ENCODE results near the gene PTPA.

GRCh38 chr9:129124506-129125069 is 13.4 kb downstream of the PTPA start:
- no peak for TF ChIP-seq CTCF (IDR thresholded peaks at IDR 0.05; ENCODE audit: low read length)
- no peak for TF ChIP-seq EZH2 (optimal IDR thresholded peaks at IDR 0.05; ENCODE audit: low read depth, low read length)
